Activated CD8-positive, alpha-beta memory T cell treated with anti-CD3 and anti-CD28 coated beads for 24 hours (primary cell): Measurements from ENCODE around the gene NDC1.
"Not testable (repeated sequence)": the region's sequence is repeated elsewhere in the genome, so short reads cannot be mapped to it uniquely, and the experiment has no call there.

ENCODE experiments used
- DNase-seq: peaks from one replicate; pipeline ENCODE4 v3.0.0-alpha.2; 2020

NDC1 gene

DNA sequence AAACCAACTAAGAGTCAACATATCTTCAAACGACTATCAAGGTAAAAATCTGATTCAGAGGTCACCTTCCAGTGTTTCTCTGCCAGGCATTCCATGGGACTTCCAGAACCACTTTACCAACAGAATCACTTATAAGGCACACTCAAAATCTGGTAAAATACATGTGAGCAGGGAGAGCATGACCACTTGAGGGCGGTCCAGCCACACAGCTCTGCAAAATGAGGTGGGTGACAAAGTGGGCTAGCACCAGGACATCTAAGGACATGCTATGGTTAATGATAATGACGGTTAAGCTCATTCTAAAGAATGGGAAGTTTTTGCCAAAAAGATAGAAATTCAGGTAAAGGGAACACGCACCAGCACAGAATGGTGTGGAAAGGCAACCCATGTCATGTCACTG, 74.6 kb downstream of the NDC1 start:
- DNase-seq: no peak

DNA sequence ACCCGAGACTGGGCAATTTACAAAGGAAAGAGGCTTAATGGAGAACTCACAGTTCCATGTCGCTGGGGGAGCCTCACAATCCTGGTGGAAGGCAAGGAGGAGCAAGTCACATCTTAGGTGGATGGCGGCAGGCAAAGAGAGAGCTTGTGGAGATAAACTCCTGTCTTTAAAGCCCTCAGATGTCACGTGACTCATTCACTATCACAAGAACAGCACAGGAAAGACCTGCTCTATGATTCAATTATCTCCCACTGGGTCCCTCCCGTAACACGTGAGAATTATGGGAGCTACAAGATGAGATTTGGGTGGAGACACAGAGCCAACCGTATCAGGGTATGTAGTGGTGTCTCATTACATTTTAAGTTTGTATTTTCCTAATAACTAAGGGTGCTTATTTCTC, 77.6 kb downstream of the NDC1 start:
- DNase-seq: not testable (repeated sequence)

GRCh38 chr1:53755874-53756273, 82.2 kb downstream of the NDC1 start:
- no peak for DNase-seq

- DNase-seq: no peak
Observed at GRCh38 chr1:53754484-53755312, 83.4 kb downstream of the NDC1 start.

DNA sequence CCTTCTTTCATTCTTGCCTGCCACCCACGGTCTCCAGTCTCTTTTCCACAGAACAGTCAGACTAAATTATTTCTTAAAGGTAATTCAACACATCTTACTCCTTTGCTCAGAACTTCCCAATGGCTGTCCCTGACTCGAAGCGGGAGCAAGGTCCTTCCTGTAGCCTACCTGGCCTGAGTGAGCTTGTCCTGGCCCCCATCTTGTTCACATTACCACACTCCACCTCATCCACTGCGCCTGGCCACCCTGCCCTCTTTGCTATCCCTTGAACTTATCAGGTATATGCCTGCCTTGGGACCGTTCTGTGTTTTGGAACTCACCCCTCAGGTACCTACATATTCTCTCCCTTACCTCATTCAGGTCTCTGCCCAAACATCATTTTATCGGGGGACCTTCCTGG, 85.8 kb downstream of the NDC1 start:
- DNase-seq: no peak

GRCh38 chr1:53747841-53748240, 90.3 kb downstream of the NDC1 start:
- no peak for DNase-seq

DNA sequence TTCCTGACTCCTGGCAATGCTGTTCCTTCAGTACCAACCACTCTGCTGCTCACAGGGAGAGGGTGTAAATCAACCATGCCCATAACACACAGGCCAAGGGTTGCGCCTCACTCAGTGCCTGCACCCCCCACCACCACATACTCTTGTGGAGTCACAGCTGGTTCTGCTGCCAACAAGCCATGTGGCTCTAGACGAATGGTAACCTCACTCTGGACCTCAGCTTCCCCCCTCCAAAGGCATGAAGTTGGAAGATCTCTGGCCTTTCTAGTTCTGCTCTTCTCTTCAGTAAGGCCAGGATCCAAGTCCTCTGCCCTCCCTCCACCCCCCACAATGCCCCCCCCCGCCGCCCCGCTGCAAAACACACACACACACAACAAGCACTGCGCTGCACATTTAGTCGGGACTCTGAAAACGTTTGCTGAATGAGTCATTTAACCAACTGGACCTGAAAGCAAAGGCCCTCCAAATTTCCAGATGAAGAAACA, 97.4 kb downstream of the NDC1 start:
- DNase-seq: no peak

- DNase-seq: peak; percentile 82
Observed at GRCh38 chr1:53739109-53739681, 98.9 kb downstream of the NDC1 start, which contains the start of gene GLIS1. Gene GLIS1 (minus strand): TSS chr1:53739164. CDS start chr1:53738064, 1,100 bp downstream.

DNA sequence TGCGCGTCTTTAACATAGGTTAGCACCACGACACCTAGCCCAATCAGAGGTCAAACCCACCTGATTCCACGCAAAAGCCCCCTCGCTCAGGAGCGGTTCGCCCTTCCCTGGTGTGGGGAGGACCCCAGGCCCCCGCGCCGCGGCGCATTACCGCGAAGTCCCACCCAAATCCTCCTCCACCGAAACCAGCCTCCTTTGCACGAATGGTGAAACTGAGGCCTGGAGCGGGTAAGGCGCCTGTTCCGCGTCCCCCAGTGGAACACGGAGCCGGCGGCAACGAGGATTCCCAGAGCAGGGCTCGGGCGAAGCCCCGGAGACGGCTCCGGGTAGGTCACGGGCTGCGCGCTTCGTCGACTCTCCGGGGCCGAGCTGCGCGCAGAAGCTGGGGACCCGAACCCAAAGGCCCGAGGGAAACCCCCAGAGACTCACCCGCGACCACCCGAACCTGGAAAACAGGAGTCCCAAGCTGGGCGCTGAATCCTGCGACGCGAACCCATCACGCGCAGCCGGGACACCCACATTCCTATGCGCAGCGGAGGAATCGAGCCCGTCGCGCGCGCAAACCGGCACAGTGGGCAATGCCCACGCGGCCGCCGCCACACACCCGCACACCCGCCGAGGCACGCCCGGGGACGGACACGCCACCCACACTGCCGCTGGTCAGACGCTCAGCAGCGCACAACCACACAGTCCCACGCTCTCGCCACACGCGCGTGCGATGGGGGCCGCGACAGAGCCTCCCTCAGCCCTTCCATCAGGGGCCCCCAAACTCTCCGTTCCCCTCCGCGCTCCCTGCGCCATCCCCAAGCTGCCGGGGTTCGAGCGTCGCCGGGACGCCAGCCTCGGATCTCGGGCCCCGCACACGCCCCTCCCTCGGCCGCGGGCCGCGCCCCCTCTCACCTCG, 99.6 kb downstream of the NDC1 start:
- peak; percentile 61 for DNase-seq

GRCh38 chr1:53737648-53738204, 100.4 kb downstream of the NDC1 start:
- no peak for DNase-seq

DNA sequence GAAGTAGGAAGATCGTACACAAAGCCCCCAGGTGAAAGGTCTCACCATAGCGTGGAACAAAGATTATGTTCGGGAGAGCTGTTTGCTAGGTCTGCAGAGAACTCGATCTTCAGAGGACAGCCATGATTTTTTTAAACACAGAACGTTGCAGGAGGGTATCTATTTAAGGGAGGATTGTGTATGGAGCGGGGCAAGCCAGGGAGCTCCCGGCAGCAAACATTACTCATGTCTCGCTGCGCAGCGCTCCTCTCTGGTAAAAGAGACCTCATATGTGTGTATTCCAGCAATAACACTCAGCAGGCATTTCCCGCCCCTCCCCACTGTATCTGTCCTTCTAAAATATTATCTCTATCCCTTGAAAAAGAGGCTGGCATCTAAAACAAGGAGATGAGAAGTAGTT, 101.8 kb downstream of the NDC1 start:
- DNase-seq: no peak

GRCh38 chr1:53735681-53736080, 102.4 kb downstream of the NDC1 start:
- no peak for DNase-seq

DNA sequence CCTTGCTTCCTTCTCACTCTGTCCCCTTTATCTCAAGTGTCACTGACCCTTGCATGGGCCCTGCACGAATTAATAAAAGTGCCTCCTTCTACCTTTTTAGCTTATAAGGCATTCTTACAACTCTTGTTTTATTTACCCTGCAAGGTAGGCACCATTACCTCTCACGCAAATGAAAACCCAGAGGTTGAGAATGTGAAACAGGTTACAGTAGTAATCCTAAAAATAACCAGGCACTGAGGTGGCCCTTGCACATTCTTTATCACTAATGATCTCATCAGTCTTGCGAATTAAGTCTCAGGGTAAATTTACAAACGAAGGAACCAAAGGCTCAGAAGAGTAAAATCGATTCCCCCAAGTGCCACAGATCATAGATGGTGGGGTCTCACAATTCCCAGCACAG, 102.8 kb downstream of the NDC1 start:
- DNase-seq: no peak

DNA sequence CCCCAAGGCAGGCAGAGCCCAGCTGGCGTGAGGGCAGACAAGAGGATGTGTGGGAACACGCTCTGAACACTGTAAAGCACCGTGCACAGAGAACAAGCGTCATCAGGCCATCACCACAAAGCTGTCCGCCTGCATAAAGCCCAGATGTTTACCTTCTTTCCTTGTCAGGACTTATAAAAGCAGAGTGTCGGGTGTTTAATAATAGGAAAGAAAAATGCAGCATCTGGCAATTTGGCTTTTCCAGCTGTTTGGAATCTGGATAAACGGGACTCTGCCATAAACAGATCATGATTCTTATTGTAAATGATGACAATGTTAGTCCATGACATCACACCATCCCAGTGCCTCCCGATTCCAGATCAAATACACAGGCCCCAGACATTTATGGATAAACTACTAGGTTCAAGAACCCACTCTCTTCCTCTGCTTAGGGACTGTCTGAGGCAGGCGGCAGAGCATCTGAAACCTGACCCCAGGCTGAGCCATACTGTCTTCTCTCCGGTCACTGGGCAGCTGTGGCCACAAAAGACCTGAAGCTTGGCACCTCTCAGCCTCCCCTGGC, 103.4 kb downstream of the NDC1 start:
- no peak for DNase-seq

- no peak for DNase-seq
Observed at GRCh38 chr1:53733975-53734649, 104.0 kb downstream of the NDC1 start.

GRCh38 chr1:53733447-53733931, 104.6 kb downstream of the NDC1 start:
- no peak for DNase-seq

DNA sequence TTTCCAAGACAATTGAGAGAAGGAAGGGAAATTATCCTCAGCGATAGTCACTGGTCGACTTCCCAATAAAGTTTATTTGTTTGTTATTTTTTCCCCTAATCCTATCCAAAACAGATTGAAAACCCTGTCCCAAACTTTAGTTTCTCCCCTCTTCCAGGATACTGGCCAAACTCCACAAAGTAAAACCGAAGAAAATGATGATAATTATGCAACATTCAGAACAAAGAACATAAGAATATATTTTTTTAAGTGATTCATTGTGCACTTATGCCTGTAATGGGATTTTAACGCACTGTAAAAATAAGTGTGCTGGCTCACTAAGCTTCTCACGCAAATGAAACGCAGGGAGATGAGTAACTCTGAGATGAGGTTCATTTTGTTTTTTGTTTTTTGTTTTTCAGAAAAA, 105.2 kb downstream of the NDC1 start:
- no peak for DNase-seq

- DNase-seq: no peak
Observed at GRCh38 chr1:53732409-53732808, 105.7 kb downstream of the NDC1 start.

DNA sequence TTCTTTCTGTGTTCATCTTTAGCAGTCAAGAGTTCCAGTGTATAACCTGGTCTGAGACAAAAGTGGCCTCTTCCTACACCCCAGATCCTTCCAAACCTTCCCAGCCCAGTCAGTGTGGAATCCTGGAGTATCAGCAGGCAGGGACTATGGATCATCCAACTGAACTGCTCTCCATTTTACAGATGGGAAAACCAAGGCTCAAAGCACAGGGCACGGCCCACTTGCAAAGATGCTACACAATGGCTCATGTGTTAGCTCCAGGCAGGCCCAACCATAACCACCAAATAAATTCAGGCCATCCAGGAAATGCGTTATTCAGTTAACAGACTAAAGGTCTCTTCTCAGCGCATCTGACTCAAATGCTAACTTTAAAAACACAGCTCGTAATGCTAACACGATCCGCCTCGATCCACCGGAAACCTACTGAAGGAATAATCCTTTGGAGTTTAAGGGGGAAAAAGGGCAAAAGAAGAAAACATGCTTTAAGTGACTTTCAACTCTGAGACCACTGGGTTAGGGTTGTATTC, 106.3 kb downstream of the NDC1 start:
- no peak for DNase-seq

GRCh38 chr1:53731043-53731600, 107.0 kb downstream of the NDC1 start:
- no peak for DNase-seq

DNA sequence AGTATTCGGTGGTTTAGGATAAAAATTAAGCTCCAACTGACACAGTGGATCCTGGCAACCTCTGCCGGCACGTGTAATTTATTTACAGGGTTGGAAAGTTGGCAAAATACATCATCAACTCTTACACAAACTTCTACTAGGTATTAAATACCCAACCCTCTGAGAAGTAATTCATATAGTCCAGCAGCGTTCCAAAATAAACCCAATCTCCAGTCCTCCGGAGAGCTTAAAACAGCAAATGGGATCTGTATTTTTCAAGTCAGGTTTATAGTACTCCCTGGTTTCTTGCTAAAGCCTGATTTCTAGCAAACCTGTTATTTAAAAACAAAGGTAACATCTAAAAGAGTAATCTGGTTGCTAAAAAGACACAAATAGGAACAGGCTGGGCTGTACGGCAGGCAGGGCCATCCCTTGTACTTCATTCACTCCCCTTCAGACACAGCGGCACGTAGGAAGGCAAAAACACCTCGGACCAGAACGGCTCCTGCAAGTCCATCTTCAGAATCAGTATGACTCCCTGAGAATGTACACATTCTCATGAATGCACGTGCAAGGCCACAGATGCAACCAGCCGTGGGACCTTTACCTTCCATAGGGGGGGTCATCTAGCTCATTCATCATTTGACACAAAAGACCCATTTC, 107.8 kb downstream of the NDC1 start:
- DNase-seq: no peak
